ENCODE measurements around the gene SLC16A3.

GRCh38 chr17:82258555-82258954, 29.7 kb downstream of the SLC16A3 start:
- no peak for TF ChIP-seq GABPA (IDR thresholded peaks at IDR 0.05 in 1 of 2, conservative IDR thresholded peaks at IDR 0.05 in 1 of 2)
- TF ChIP-seq REST (IDR thresholded peaks at IDR 0.05) = no peak
